Psoas muscle (tissue), 8 donors: ENCODE measurements around the gene PYGO2. TPM values are rescaled to one million over a fixed set of nuclear protein-coding genes. Genes with fewer than 3 reads are reported as not detected.
"Not testable (repeated sequence)": the region's sequence is repeated elsewhere in the genome, so short reads cannot be mapped to it uniquely, and the experiment has no call there.

ENCODE experiments used
- ATAC-seq, 4 donors: fragments of 200-7000 bp; cut with Tn5 transposase; one replicate each; pipeline ENCODE4 v1.9.1; 2020; ENCODE audit warnings: moderate library complexity in 3 of 4, mild to moderate bottlenecking in 2 of 4
- DNase-seq, 2 donors: peaks; one replicate each; pipeline ENCODE4 v3.0.0-alpha.2; 2020
- H3K27ac ChIP-seq: fragments of 200-600 bp; one replicate; pipeline ENCODE4 v1.8.0; 2022
- H3K27me3 ChIP-seq, 3 donors: fragments of 200-600 bp in 1 of 3; one replicate each; pipeline versions ENCODE4 v1.6.1 to v1.8.0; 2013 to 2022; ENCODE audit warnings: low read length in 2 of 3, mild to moderate bottlenecking in 2 of 3, moderate library complexity in 1 of 3; ENCODE audit not compliant: insufficient read depth in 3 of 3
- H3K36me3 ChIP-seq, 2 donors: fragments of 200-600 bp in 1 of 2; one replicate each; pipeline versions ENCODE4 v1.6.1 to v1.8.0; 2013 to 2022; ENCODE audit warnings: low read depth in 1 of 2, mild to moderate bottlenecking in 1 of 2, moderate library complexity in 1 of 2; ENCODE audit not compliant: insufficient read depth in 1 of 2
- H3K4me1 ChIP-seq: fragments of 200-600 bp; one replicate; pipeline ENCODE4 v1.8.0; 2022
- H3K4me3 ChIP-seq: fragments of 200-600 bp; one replicate; pipeline ENCODE4 v1.8.0; 2022; ENCODE audit warnings: mild to moderate bottlenecking
- H3K9me3 ChIP-seq: fragments of 200-600 bp; one replicate; pipeline ENCODE4 v1.8.0; 2022
- whole genome bisulfite sequencing, 3 donors: extraction: QIAGEN DNeasy Blood & Tissue Kit; methylation state at CpG; one replicate each; pipeline versions ENCODE4 v1.1.6 to v1.1.7; 2013; 5-methylcytosine and 5-hydroxymethylcytosine counted together
- intact Hi-C, 2 donors: fragments of 100-400 bp; cut with DNase I; formaldehyde crosslinking; loops; one replicate each; pipeline versions ENCODE4 v1.11.0 to v1.14.2; 2022
- polyA plus RNA-seq, 3 donors: library from polyadenylated mRNA; stranded (reverse); fragments of 200-250 nt; gene quantifications; one replicate each; pipeline ENCODE4 v1.2.3, GENCODE V29; 2013
- total RNA-seq, 4 donors: library from RNA; stranded (reverse); fragmentation: NEBNext Ultra II Directional in 2 of 4; extraction: Animal tissue kit (Norgen Biotek cat#: 25700) in 2 of 4; gene quantifications; one replicate each; pipeline versions ENCODE4 v1.2.1 to v1.2.4, GENCODE V29; 2021 to 2023
- TF ChIP-seq, protein P1 (sequence below): fragments of 200-600 bp; IDR thresholded peaks from one replicate; pipeline ENCODE4 v1.8.0; 2022; ENCODE audit warnings: antibody characterized with exemption
- donor health status: healthy with polysubstance abuse.
- donor health status: DM: no; HTN: no; CAD: no; lungs with moderate emphysema.
- donor health status: Bipolar disorder and iron deficiency.
- donor health status: healthy.
- donor health status: DM: yes; HTN: yes; CAD: no.
- donor health status: DM: no; HTN: no; CAD: no.
- donor health status: DM: no; HTN: no; CAD: no.
- donor health status: DM: yes; HTN: yes; CAD: no.

The PYGO2 gene
- total and polyA plus RNA-seq, 7 donors = 13.1 to 24.0 (median 16.9) TPM

DNA sequence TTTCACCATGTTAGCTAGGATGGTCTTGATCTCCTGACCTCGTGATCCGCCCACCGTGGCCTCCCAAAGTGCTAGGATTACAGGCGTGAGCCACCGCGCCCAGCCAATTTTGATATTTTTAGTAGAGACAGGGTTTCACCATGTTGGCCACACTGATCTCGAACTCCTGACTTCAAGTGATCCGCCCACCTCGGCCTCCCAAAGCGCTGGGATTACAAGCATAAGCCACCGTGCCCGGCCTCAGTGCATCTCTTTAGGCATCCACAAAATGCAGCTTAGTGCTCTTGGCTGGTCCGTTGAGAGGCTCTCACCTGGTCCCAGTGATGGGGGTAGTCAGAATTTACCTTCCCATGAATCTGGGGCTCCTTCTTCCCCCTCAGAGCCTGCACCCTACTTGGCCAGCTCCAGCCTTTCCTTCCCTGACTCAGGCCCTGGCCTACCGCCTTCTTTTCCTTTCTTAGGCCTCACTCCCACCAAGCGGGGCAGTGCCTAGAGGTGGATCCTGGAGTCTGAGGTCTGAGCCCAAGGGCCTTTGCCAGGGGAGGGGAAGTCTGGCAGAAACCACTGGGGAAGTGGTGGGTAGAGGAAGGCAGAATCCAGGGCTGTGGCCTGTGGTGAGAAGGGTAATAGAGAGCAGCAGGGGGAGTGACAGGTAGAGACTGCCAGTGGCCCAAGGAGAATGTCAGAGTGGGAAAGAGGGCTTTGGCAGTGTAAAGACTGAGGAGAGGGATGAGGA lies 35.6 kb upstream of the PYGO2 start:
- 74 to 82% (median 74%) methylated on average over 15 of the region's 15 CpGs for WGBS, 3 donors
- peaks cover 15% of the 10 kb centered on the region for H3K4me1 ChIP-seq
- no peaks in the 10 kb centered on the region for H3K27me3 ChIP-seq
- no peak overlapping the region for H3K4me3 ChIP-seq
- DNase-seq (peak in 1 of 2 donors; percentile 39), ATAC-seq (no peak)
- H3K36me3 ChIP-seq = no peaks in the 10 kb centered on the region
- TF ChIP-seq, protein P1, sequence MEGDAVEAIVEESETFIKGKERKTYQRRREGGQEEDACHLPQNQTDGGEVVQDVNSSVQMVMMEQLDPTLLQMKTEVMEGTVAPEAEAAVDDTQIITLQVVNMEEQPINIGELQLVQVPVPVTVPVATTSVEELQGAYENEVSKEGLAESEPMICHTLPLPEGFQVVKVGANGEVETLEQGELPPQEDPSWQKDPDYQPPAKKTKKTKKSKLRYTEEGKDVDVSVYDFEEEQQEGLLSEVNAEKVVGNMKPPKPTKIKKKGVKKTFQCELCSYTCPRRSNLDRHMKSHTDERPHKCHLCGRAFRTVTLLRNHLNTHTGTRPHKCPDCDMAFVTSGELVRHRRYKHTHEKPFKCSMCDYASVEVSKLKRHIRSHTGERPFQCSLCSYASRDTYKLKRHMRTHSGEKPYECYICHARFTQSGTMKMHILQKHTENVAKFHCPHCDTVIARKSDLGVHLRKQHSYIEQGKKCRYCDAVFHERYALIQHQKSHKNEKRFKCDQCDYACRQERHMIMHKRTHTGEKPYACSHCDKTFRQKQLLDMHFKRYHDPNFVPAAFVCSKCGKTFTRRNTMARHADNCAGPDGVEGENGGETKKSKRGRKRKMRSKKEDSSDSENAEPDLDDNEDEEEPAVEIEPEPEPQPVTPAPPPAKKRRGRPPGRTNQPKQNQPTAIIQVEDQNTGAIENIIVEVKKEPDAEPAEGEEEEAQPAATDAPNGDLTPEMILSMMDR = no peak
- no peak overlapping the region for H3K27ac ChIP-seq
- intact Hi-C loops = no loop called here
- H3K9me3 ChIP-seq = no peaks in the 10 kb centered on the region

- TF ChIP-seq, protein P1 = peak; percentile 39
- Histone ChIP-seq H3K36me3 (peaks cover 0 to 13% of the 10 kb centered on the region in 2 donors), H3K4me1 (peaks cover 15% of the 10 kb centered on the region)
- ATAC-seq (peak in 2 of 4 donors; percentile 13 to 17), DNase-seq (peak in 1 of 2 donors; percentile 69)
- H3K9me3 ChIP-seq, H3K27me3 ChIP-seq, H3K4me3 ChIP-seq, intact Hi-C loops, H3K27ac ChIP-seq: not testable (repeated sequence)
- WGBS, 3 donors = 37 to 63% (median 42%) methylated on average over 10 to 13 of the region's 13 CpGs
Observed at GRCh38 chr1:154995301-154995983, 33.9 kb upstream of the PYGO2 start.

DNA sequence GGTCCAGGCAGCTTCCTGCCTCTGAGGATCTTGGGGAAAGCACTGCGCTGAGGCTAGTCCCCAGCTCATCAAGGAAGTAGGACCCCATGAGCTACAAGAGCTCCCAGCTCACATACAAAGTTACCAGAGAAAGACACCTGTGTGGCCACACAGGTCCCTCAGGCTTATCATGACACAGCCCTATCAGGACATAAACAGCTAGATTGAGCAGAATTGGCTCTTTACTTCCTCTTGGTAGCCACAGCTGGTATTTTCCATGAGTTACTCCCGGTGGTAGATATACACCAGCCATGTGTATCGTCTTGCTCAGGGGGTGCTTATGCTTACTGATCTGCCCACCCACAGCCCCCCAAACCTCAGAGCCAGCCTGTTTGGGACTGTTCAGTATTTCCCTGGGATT lies 33.0 kb upstream of the PYGO2 start:
- Histone ChIP-seq H3K4me1 (peaks cover 9% of the 10 kb centered on the region), H3K27ac (no peak overlapping the region), H3K9me3 (no peaks in the 10 kb centered on the region), H3K36me3 (peaks cover 0 to 19% of the 10 kb centered on the region in 2 donors), H3K27me3 (no peaks in the 10 kb centered on the region), H3K4me3 (no peak overlapping the region)
- WGBS, 3 donors = 51 to 69% (median 57%) methylated on average over 3 of the region's 3 CpGs
- ATAC-seq = no peak
- intact Hi-C loops = no loop called here
- TF ChIP-seq, protein P1 = no peak
- no peak for DNase-seq

DNA sequence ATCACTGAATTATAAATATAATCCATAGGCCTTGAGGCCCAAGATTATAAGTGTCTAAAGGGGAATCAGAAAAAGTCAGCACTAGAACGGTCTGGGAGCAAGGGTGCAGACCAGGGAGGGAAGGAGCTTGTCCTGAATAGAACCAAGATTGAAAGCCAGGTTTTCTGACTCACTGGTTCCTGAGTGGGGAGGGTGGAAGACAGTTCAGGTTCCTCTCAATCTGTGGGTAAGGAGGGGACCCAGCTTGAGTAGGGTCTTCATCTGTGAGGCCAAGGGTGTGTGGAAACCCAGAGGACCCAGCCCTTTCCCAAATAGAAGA lies 32.6 kb upstream of the PYGO2 start:
- Histone ChIP-seq H3K4me1 (peaks cover 7% of the 10 kb centered on the region), H3K36me3 (peaks cover 0 to 19% of the 10 kb centered on the region in 2 donors), H3K9me3 (no peaks in the 10 kb centered on the region), H3K27me3 (no peaks in the 10 kb centered on the region), H3K27ac (no peak overlapping the region), H3K4me3 (no peak overlapping the region)
- intact Hi-C loops = no loop called here
- TF ChIP-seq, protein P1 = no peak
- no peak for DNase-seq
- ATAC-seq = no peak
- 64 to 77% (median 67%) methylated on average over 1 of the region's 1 CpG for WGBS, 3 donors
